Heart right ventricle (tissue), 16 donors: Measurements from ENCODE around the gene TUBB4B. TPM values are rescaled to one million over a fixed set of nuclear protein-coding genes. Genes with fewer than 3 reads are reported as not detected.

ENCODE experiments used
- ATAC-seq, 8 donors: fragments of 200-7000 bp; cut with Tn5 transposase; one replicate each; pipeline ENCODE4 v1.9.1; 2020; ENCODE audit warnings: mild to moderate bottlenecking in 8 of 8, moderate library complexity in 8 of 8, moderate number of reproducible peaks in 1 of 8
- DNase-seq, 2 donors: peaks; one replicate each; pipeline ENCODE4 v3.0.0-alpha.2; 2020
- H3K27ac ChIP-seq, 10 donors: fragments of 200-600 bp; sonication (generic) in 2 of 10; one replicate each; pipeline versions ENCODE4 v1.5.0 to v1.8.0; 2020 to 2022; ENCODE audit warnings: mild to moderate bottlenecking in 3 of 10
- H3K27me3 ChIP-seq, 7 donors: fragments of 200-600 bp; one replicate each; pipeline ENCODE4 v1.8.0; 2021 to 2022; ENCODE audit warnings: mild to moderate bottlenecking in 2 of 7
- H3K36me3 ChIP-seq, 9 donors: fragments of 200-600 bp; sonication (generic) in 1 of 9; one replicate each; pipeline versions ENCODE4 v1.5.0 to v1.8.0; 2020 to 2022; ENCODE audit warnings: mild to moderate bottlenecking in 2 of 9
- H3K4me1 ChIP-seq, 9 donors: fragments of 200-600 bp; sonication (generic) in 1 of 9; one replicate each; pipeline versions ENCODE4 v1.5.0 to v1.8.0; 2020 to 2022; ENCODE audit warnings: mild to moderate bottlenecking in 4 of 9
- H3K4me3 ChIP-seq, 10 donors: fragments of 200-600 bp; sonication (generic) in 2 of 10; one replicate each; pipeline versions ENCODE4 v1.5.0 to v1.8.0; 2020 to 2022; ENCODE audit warnings: mild to moderate bottlenecking in 7 of 10, moderate library complexity in 2 of 10
- H3K9me3 ChIP-seq, 11 donors: fragments of 200-600 bp in 10 of 11; sonication (generic) in 2 of 11; one replicate each; pipeline versions ENCODE4 v1.5.0 to v1.8.0; 2013 to 2022; ENCODE audit warnings: mild to moderate bottlenecking in 2 of 11, control low read depth in 1 of 11, moderate library complexity in 1 of 11
- WGBS, 2 donors: extraction: QIAGEN DNeasy Blood & Tissue Kit; methylation state at CpG; one replicate each; pipeline ENCODE4 v1.1.7; 2013; ENCODE audit warnings: inconsistent platforms in 1 of 2; 5-methylcytosine and 5-hydroxymethylcytosine counted together
- intact Hi-C, 10 donors: fragments of 100-400 bp; cut with DNase I; formaldehyde crosslinking; loops; one replicate each; pipeline versions ENCODE4 v1.11.1 to v1.14.2; 2022
- long read RNA-seq, 3 donors: library from polyadenylated mRNA; unstranded; transcript quantifications; one replicate each; pipeline ENCODE4 v2.0.0, GENCODE V29; 2020 to 2021
- polyA plus RNA-seq, 2 donors: library from polyadenylated mRNA; stranded (reverse); fragments of 200-250 nt; gene quantifications; one replicate each; pipeline ENCODE4 v1.2.3, GENCODE V29; 2013
- total RNA-seq, 10 donors: library from RNA; stranded (reverse); fragmentation: NEBNext Ultra II Directional in 3 of 10; extraction: Animal tissue kit (Norgen Biotek cat#: 25700) in 3 of 10; gene quantifications; one replicate each; pipeline versions ENCODE4 v1.2.1 to v1.2.4, GENCODE V29; 2021 to 2023
- TF ChIP-seq, protein P1 (sequence below), 9 donors: fragments of 200-600 bp; sonication (generic) in 2 of 9; IDR thresholded peaks; one replicate each; pipeline versions ENCODE4 v1.5.0 to v1.8.0; 2021 to 2022; ENCODE audit warnings: antibody characterized with exemption in 9 of 9, mild to moderate bottlenecking in 5 of 9, moderate library complexity in 1 of 9
- donor health status: Arrhythmogenic right ventricular cardiomyopathy.
- donor health status: ischemic (EF 13 %, LVEDD 7.1; RV severe dilation, severe dysfunction).
- donor health status: healthy with polysubstance abuse.
- donor health status: DM: no; HTN: yes; CAD: no.
- donor health status: DM: no; HTN: no; CAD: no.
- donor health status: ischemic (EF 25% LVEDD 6.9; RV normal size, moderate dysfunction).
- donor health status: ischemic (EF 25% LVEDD 5.7; RV mildly dilated, moderate dysfunction).
- donor health status: healthy.
- donor health status: DM: yes; HTN: yes; CAD: no.
- donor health status: Ischemic cardiomyopathy.
- donor health status: ischemic (EF 35%, LVEDD 5.7; RV mildly dilated, moderate dysfunction).
- donor health status: nonischemic (EF 11% LVEDD 7.7; RV severe dilation, severe dysfunction).
- donor health status: DM: yes; HTN: yes; CAD: no.
- donor health status: PGD.
- donor health status: ischemic (EF 29% LVEDD 5.4; RV normal size, mild dysfunction).
- donor health status: nonischemic (EF 23%, LVEDD 6.1; RV moderate dilation, normal function).

The TUBB4B gene
- total RNA-seq, result 100 to 1,000 TPM; 211 to 495 (median 330) TPM
- polyA plus RNA-seq, result 100 to 1,000 TPM; 522 to 992 TPM
- long read RNA-seq, donor 1, transcript TUBB4B-201 (4 exons, 1,637 nt), result major isoform, 167 of 586 reads
- long read RNA-seq, donor 1, partial matches to known transcripts, result 19 of 586 reads
- long read RNA-seq, donor 1, other reads (novel, unspliced or antisense), result 399 of 586 reads
- long read RNA-seq, donor 2, transcript TUBB4B-201 (4 exons, 1,637 nt), result major isoform, 216 of 853 reads
- long read RNA-seq, donor 2, partial matches to known transcripts, result 636 of 853 reads
- long read RNA-seq, donor 2, other reads (novel, unspliced or antisense), result 1 of 853 reads
- long read RNA-seq, donor 3, transcript TUBB4B-201 (4 exons, 1,637 nt), result major isoform, 462 of 698 reads
- long read RNA-seq, donor 3, partial matches to known transcripts, result 234 of 698 reads
- long read RNA-seq, donor 3, other reads (novel, unspliced or antisense), result 2 of 698 reads

DNA sequence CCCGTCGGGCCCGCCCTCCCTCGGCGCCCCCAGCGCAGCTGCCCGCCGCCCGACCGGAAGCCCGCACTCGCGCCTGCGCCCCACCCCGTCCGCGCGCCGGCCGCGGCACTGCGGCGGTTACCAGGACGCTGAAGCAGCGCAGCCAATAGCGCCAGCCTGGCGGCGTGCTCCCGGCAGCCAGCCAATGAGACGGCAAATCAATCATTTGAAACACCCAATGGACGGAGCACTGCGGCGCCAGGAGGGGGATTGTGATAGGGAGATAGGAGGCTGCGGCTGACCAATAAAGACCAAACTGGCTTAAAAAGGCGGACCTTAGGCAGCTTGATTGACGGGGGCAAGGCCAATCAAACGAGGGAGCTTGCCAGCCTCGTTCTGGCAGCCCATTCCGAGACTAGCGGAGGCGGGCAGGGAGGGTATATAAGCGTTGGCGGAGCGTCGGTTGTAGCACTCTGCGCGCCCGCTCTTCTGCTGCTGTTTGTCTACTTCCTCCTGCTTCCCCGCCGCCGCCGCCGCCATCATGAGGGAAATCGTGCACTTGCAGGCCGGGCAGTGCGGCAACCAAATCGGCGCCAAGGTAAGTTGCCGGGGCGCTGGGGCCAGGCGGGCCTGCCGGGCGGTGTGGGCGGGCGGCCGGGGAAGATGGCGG is at the start of gene TUBB4B:
TSS of gene TUBB4B (plus strand) at position 447 of the 649 bp plus-strand sequence. CDS start at position 521, 74 bp downstream.
- ATAC-seq, result peak; percentile 85 to 94 (median 89)
- Histone ChIP-seq H3K4me3 (peak within 1 kb of the TSS; percentile 75 to 97 (median 92)), H3K36me3 (peaks cover 0 to 26% (median 12%) of the 10 kb centered on the region in 9 donors), H3K27me3 (no peaks in the 10 kb centered on the region), H3K9me3 (no peaks in the 10 kb centered on the region), H3K27ac (peak within 1 kb of the TSS; percentile 91 to 100 (median 98)), H3K4me1 (peaks cover 16 to 71% (median 53%) of the 10 kb centered on the region in 9 donors)
- DNase-seq, result peak; percentile 99 to 100
- TF ChIP-seq, protein P1, sequence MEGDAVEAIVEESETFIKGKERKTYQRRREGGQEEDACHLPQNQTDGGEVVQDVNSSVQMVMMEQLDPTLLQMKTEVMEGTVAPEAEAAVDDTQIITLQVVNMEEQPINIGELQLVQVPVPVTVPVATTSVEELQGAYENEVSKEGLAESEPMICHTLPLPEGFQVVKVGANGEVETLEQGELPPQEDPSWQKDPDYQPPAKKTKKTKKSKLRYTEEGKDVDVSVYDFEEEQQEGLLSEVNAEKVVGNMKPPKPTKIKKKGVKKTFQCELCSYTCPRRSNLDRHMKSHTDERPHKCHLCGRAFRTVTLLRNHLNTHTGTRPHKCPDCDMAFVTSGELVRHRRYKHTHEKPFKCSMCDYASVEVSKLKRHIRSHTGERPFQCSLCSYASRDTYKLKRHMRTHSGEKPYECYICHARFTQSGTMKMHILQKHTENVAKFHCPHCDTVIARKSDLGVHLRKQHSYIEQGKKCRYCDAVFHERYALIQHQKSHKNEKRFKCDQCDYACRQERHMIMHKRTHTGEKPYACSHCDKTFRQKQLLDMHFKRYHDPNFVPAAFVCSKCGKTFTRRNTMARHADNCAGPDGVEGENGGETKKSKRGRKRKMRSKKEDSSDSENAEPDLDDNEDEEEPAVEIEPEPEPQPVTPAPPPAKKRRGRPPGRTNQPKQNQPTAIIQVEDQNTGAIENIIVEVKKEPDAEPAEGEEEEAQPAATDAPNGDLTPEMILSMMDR (IDR thresholded peaks at IDR 0.05), result no peak
- 1% methylated on average over 67 of the region's 67 CpGs for WGBS, 2 donors
- intact Hi-C loops, result loop anchor here in 1 of 10 donors (2.0 kb wide), 1 partner anchor 18 kb away; the partner anchor contains the start of gene RNF208

DNA sequence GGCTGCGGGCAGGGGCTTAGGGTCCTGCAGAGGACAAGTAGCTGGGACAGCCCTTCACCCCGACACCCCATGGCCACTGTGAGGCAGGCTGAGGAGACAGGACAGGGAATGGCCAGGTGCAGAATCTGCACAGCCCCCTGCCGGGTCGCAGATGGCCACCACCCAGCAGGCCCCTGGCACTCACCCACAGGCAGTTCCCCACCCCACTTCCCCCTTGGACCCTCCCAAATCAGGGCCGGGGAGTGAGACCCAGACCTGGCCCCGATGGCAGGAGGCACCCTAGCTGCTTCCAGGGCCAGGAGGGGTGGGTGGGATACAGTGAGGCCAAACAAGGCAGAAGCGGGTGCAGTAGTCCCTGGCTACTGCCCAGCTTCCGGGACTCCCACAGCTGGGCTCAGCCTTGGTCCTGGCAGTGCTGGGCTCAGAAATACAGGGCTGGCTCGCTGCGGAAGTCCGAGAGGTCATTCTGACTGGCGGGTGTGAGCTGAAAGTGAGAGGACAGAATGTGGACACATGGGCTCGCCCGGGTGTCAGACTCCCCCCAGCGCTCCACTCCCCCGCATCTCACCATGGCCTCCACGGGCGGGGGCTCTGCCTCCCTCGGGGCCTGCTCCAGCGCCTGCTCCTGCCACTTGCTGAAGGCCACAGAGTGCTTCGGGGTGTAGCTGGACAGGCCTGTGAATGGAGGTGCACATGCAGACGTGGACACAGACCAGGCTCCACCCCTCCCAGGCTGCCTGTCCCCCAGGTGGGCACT is 49.2 kb upstream of the TUBB4B start:
- no peak overlapping the region for H3K4me3 ChIP-seq
- DNase-seq, result no peak
- peak overlapping the region in 2 of 10 donors; percentile 21 to 74 for H3K27ac ChIP-seq
- H3K4me1 ChIP-seq, result peaks cover 29 to 79% (median 54%) of the 10 kb centered on the region in 9 donors
- no peaks in the 10 kb centered on the region for H3K27me3 ChIP-seq
- ATAC-seq, result no peak
- 82% methylated on average over 22 of the region's 22 CpGs for WGBS, 2 donors
- peaks cover 0 to 36% (median 16%) of the 10 kb centered on the region in 9 donors for H3K36me3 ChIP-seq
- TF ChIP-seq, protein P1 (IDR thresholded peaks at IDR 0.05), result no peak
- H3K9me3 ChIP-seq, result no peaks in the 10 kb centered on the region
- intact Hi-C loops, result loop anchor here in 1 of 10 donors (5.0 kb wide), 1 partner anchor 35 kb away; the partner anchor contains the start of genes CYSRT1 and RNF224

DNA sequence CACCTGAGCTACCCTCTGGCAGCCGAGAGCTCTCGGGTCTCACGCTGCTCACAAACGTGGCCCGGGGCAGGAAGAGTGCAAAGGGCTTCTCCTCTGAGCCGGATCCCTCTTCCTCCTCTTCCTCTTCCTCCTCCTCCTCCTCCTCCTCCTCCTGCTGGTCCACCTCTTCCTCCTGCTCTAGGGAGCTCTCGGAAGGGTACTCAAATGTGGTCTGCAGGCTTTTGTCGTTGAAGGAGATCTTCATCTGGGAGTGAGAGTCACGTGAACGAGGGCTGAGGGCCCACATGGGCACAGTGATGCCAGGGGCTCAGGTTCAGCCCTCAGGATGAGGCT is 48.7 kb upstream of the TUBB4B start:
- TF ChIP-seq, protein P1 (IDR thresholded peaks at IDR 0.05), result no peak
- Histone ChIP-seq H3K27ac (peak overlapping the region in 2 of 10 donors; percentile 21 to 74), H3K27me3 (no peaks in the 10 kb centered on the region), H3K4me1 (peaks cover 24 to 79% (median 50%) of the 10 kb centered on the region in 9 donors), H3K9me3 (no peaks in the 10 kb centered on the region), H3K36me3 (peaks cover 0 to 30% (median 16%) of the 10 kb centered on the region in 9 donors), H3K4me3 (no peak overlapping the region)
- no peak for DNase-seq
- intact Hi-C loops, result loop anchor here in 1 of 10 donors (5.0 kb wide), 1 partner anchor 35 kb away; the partner anchor contains the start of genes CYSRT1 and RNF224
- no peak for ATAC-seq
- 74 to 82% methylated on average over 10 of the region's 10 CpGs for WGBS, 2 donors
